Activated T-helper 17 cell treated with anti-CD3 and anti-CD28 coated beads, Interleukin-2, amount 50 U/mL, for 72 hours (primary cell): ENCODE results near the gene RBM38. TPM values are rescaled to one million over a fixed set of nuclear protein-coding genes. Genes with fewer than 3 reads are reported as not detected.

Source experiments
- total RNA-seq, 2 donors: library from RNA; stranded (reverse); gene quantifications; one replicate each; pipeline ENCODE4 v1.2.3, GENCODE V29; 2022

RBM38 gene
- total RNA-seq, 2 donors from 2014 or later: 63.0 to 64.3 TPM

Other genes starting within 250 kb of the RBM38 start
- not detected for gene BMP7, start 124.8 kb upstream of the RBM38 start, total RNA-seq
- not detected for gene SPO11, start 61.6 kb upstream of the RBM38 start, total RNA-seq
- 10 to 100 TPM; 48.3 to 79.7 TPM for gene RAE1, start 40.1 kb upstream of the RBM38 start, total RNA-seq
- gene CTCFL, start 133.7 kb downstream of the RBM38 start, total RNA-seq: not detected
- gene PCK1, start 169.7 kb downstream of the RBM38 start, total RNA-seq: not detected
- gene ZBP1, start 229.0 kb downstream of the RBM38 start, total RNA-seq: 1 to 10 TPM; 1.0 to 1.7 TPM